ENCODE measurements around the gene RRP15.

RRP15 gene

GRCh38 chr1:218367118-218367517 lies 82.0 kb downstream of the RRP15 start:
- no peaks in the 10 kb centered on the region for H3K36me3 ChIP-seq (ENCODE audit: control insufficient read depth in 2 of 2, insufficient read depth in 2 of 2, low read length in 2 of 2)
- no peaks in the 10 kb centered on the region for H3K9me3 ChIP-seq (ENCODE audit: control insufficient read depth in 2 of 2, low read length in 2 of 2)
- no peak overlapping the region for H3K27ac ChIP-seq (ENCODE audit: low read depth in 2 of 2, low read length in 2 of 2)
- H3K4me1 ChIP-seq (ENCODE audit: control insufficient read depth in 2 of 2, insufficient read depth in 2 of 2, low read length in 2 of 2) = no peaks in the 10 kb centered on the region
- no peak overlapping the region for H3K9ac ChIP-seq (ENCODE audit: low read depth in 1 of 2, low read length in 2 of 2)
- H3K4me3 ChIP-seq (ENCODE audit: low read length in 2 of 2) = no peak overlapping the region
- H3K27me3 ChIP-seq (ENCODE audit: control insufficient read depth in 2 of 2, insufficient read depth in 2 of 2, low read length in 2 of 2) = no peaks in the 10 kb centered on the region

GRCh38 chr1:218368686-218369085 lies 83.6 kb downstream of the RRP15 start:
- no peaks in the 10 kb centered on the region for H3K4me1 ChIP-seq (ENCODE audit: control insufficient read depth in 2 of 2, insufficient read depth in 2 of 2, low read length in 2 of 2)
- no peaks in the 10 kb centered on the region for H3K36me3 ChIP-seq (ENCODE audit: control insufficient read depth in 2 of 2, insufficient read depth in 2 of 2, low read length in 2 of 2)
- H3K4me3 ChIP-seq (ENCODE audit: low read length in 2 of 2) = no peak overlapping the region
- H3K27ac ChIP-seq (ENCODE audit: low read depth in 2 of 2, low read length in 2 of 2) = no peak overlapping the region
- no peaks in the 10 kb centered on the region for H3K27me3 ChIP-seq (ENCODE audit: control insufficient read depth in 2 of 2, insufficient read depth in 2 of 2, low read length in 2 of 2)
- H3K9me3 ChIP-seq (ENCODE audit: control insufficient read depth in 2 of 2, low read length in 2 of 2) = no peaks in the 10 kb centered on the region
- H3K9ac ChIP-seq (ENCODE audit: low read depth in 1 of 2, low read length in 2 of 2) = no peak overlapping the region

- Histone ChIP-seq H3K4me3 (ENCODE audit: low read length in 2 of 2) (no peak overlapping the region), H3K36me3 (ENCODE audit: control insufficient read depth in 2 of 2, insufficient read depth in 2 of 2, low read length in 2 of 2) (no peaks in the 10 kb centered on the region), H3K27me3 (ENCODE audit: control insufficient read depth in 2 of 2, insufficient read depth in 2 of 2, low read length in 2 of 2) (no peaks in the 10 kb centered on the region), H3K27ac (ENCODE audit: low read depth in 2 of 2, low read length in 2 of 2) (no peak overlapping the region), H3K9me3 (ENCODE audit: control insufficient read depth in 2 of 2, low read length in 2 of 2) (no peaks in the 10 kb centered on the region), H3K4me1 (ENCODE audit: control insufficient read depth in 2 of 2, insufficient read depth in 2 of 2, low read length in 2 of 2) (no peaks in the 10 kb centered on the region), H3K9ac (ENCODE audit: low read depth in 1 of 2, low read length in 2 of 2) (no peak overlapping the region)
Observed at GRCh38 chr1:218369688-218370511, 84.8 kb downstream of the RRP15 start.

DNA sequence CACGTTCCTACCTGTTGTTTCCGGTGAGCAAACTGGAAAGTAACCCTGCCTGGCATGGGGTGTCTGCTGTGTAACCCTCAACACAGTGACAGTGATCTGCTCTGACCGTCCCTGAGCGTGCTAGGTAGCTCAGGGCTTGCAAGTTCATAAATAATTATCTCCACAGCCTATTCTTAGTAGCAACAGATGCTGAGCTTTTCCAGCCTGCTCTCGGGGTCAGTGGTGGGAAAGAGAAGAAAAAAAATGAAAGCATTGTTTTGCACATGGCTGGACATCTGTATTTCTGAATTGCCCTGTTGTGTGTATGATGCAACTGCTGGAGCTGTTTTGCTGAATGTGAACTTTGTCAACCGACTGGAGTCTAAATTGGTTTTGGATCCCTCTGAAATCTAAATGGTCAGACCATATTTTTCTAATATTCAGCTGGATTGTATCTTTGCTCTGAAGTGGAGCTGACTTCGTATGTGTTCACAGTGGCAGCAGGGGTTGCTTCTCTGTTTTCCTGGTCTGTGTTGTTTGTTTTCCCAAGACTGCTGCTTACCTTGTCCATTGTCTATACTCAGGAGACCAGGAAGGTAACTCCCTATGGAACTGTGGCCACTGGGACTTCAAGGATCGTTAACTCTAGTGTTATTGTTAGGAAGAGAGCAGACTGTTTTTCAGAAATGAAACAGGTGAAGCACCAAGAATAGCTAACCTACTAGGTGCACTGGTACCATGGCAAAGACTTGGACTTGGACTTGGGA lies 87.0 kb downstream of the RRP15 start:
- Histone ChIP-seq H3K36me3 (ENCODE audit: control insufficient read depth in 2 of 2, insufficient read depth in 2 of 2, low read length in 2 of 2) (no peaks in the 10 kb centered on the region), H3K27me3 (ENCODE audit: control insufficient read depth in 2 of 2, insufficient read depth in 2 of 2, low read length in 2 of 2) (no peaks in the 10 kb centered on the region), H3K27ac (ENCODE audit: low read depth in 2 of 2, low read length in 2 of 2) (no peak overlapping the region), H3K9ac (ENCODE audit: low read depth in 1 of 2, low read length in 2 of 2) (no peak overlapping the region), H3K4me3 (ENCODE audit: low read length in 2 of 2) (no peak overlapping the region), H3K4me1 (ENCODE audit: control insufficient read depth in 2 of 2, insufficient read depth in 2 of 2, low read length in 2 of 2) (no peaks in the 10 kb centered on the region), H3K9me3 (ENCODE audit: control insufficient read depth in 2 of 2, low read length in 2 of 2) (no peaks in the 10 kb centered on the region)

DNA sequence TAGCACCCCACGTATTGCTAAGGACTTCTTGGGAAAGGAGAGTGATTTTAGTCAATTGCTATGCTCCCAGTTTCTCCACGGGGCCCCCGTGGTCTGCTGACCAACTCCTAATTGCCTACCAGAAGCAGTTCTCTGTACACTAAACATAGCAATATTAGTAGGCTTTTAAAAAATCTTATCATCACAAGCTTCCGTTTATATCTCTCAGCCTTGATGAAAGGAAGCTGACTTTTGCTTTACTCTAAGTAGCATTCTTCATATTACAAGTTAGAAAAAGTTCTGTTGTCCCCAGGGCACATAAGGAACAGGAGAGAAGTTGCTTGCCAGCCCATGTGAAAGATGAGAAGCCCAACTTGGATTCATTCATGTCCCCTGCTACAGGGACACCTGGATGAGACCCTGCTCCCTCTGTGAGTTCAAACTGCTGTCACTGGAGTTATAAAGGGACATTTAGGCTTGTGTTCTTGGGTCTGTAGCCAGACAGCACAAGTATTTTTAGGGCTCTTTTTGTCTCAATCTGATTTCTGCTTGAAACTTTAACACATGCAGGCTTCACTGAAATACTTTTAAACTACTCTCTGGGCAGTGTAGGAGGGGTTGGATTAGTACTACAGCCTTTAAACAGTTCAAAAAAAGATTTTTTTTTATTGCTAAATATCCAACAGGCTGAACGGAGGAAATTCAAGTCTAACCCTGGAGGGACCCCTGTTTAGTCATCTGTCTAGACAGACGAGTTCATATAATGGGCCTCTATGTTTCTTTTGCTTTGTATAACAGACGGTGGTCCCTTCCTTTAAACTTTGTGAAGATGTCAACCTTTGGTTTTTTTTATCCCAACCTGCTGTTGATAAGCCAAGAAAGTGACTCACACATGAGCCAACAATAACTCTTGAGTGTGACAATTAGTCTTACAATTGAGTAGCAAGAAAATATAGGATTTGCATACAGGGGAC lies 89.6 kb downstream of the RRP15 start:
- Histone ChIP-seq H3K9ac (ENCODE audit: low read depth in 1 of 2, low read length in 2 of 2) (no peak overlapping the region), H3K36me3 (ENCODE audit: control insufficient read depth in 2 of 2, insufficient read depth in 2 of 2, low read length in 2 of 2) (no peaks in the 10 kb centered on the region), H3K27me3 (ENCODE audit: control insufficient read depth in 2 of 2, insufficient read depth in 2 of 2, low read length in 2 of 2) (no peaks in the 10 kb centered on the region), H3K27ac (ENCODE audit: low read depth in 2 of 2, low read length in 2 of 2) (no peak overlapping the region), H3K4me3 (ENCODE audit: low read length in 2 of 2) (no peak overlapping the region), H3K4me1 (ENCODE audit: control insufficient read depth in 2 of 2, insufficient read depth in 2 of 2, low read length in 2 of 2) (no peaks in the 10 kb centered on the region), H3K9me3 (ENCODE audit: control insufficient read depth in 2 of 2, low read length in 2 of 2) (no peaks in the 10 kb centered on the region)

DNA sequence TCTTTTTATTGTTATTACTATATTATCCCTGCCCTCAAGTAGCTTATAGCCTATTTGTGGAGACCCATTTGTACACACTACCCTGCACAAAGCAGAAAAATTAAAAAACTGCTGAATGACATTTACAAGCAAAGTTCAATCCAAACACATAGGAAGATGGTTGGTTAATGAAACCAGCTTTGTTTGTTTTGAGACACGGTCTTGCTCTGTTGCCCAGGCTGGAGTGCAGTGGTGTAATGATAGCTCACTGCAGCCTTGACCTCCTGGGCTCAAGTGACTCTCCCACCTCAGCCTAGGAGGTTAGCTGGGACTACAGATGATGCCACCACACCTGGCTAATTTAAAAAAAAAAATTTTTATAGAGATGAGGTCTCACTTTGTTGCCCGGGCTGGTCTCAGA lies 91.6 kb downstream of the RRP15 start:
- H3K9me3 ChIP-seq (ENCODE audit: control insufficient read depth in 2 of 2, low read length in 2 of 2) = no peaks in the 10 kb centered on the region
- no peaks in the 10 kb centered on the region for H3K36me3 ChIP-seq (ENCODE audit: control insufficient read depth in 2 of 2, insufficient read depth in 2 of 2, low read length in 2 of 2)
- H3K9ac ChIP-seq (ENCODE audit: low read depth in 1 of 2, low read length in 2 of 2) = no peak overlapping the region
- no peaks in the 10 kb centered on the region for H3K27me3 ChIP-seq (ENCODE audit: control insufficient read depth in 2 of 2, insufficient read depth in 2 of 2, low read length in 2 of 2)
- H3K4me1 ChIP-seq (ENCODE audit: control insufficient read depth in 2 of 2, insufficient read depth in 2 of 2, low read length in 2 of 2) = no peaks in the 10 kb centered on the region
- H3K27ac ChIP-seq (ENCODE audit: low read depth in 2 of 2, low read length in 2 of 2) = no peak overlapping the region
- H3K4me3 ChIP-seq (ENCODE audit: low read length in 2 of 2) = no peak overlapping the region

DNA sequence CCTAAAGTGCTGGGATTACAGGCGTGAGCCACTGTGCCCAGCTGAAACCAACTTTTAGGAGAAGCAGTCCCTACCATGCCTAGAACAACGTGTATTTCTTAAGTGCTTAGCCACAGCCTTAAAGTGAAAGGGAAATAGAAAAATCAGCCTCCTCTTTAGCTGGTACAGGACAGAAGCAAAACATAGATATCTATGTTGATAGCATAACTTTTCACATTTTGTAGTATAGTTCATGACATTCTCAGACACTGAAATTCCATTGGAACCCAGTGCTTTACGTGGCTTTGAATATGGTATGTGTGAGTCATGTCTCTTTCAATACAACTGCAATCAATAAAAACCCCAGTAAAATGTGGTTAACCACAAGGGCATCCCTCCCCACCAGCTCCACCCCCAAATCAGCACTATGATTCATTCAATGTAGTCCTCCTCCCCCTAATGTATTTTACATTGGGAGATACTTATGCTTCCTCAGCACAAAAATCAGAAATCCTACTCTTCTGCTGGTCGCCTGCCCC lies 92.1 kb downstream of the RRP15 start:
- H3K9me3 ChIP-seq (ENCODE audit: control insufficient read depth in 2 of 2, low read length in 2 of 2) = no peaks in the 10 kb centered on the region
- H3K4me1 ChIP-seq (ENCODE audit: control insufficient read depth in 2 of 2, insufficient read depth in 2 of 2, low read length in 2 of 2) = no peaks in the 10 kb centered on the region
- H3K36me3 ChIP-seq (ENCODE audit: control insufficient read depth in 2 of 2, insufficient read depth in 2 of 2, low read length in 2 of 2) = no peaks in the 10 kb centered on the region
- H3K4me3 ChIP-seq (ENCODE audit: low read length in 2 of 2) = no peak overlapping the region
- H3K9ac ChIP-seq (ENCODE audit: low read depth in 1 of 2, low read length in 2 of 2) = no peak overlapping the region
- H3K27me3 ChIP-seq (ENCODE audit: control insufficient read depth in 2 of 2, insufficient read depth in 2 of 2, low read length in 2 of 2) = no peaks in the 10 kb centered on the region
- no peak overlapping the region for H3K27ac ChIP-seq (ENCODE audit: low read depth in 2 of 2, low read length in 2 of 2)

- no peak overlapping the region for H3K9ac ChIP-seq (ENCODE audit: low read depth in 1 of 2, low read length in 2 of 2)
Observed at GRCh38 chr1:218380125-218380977, 95.3 kb downstream of the RRP15 start.

GRCh38 chr1:218382261-218382660 lies 97.2 kb downstream of the RRP15 start:
- no peaks in the 10 kb centered on the region for H3K27me3 ChIP-seq (ENCODE audit: control insufficient read depth in 2 of 2, insufficient read depth in 2 of 2, low read length in 2 of 2)
- H3K36me3 ChIP-seq (ENCODE audit: control insufficient read depth in 2 of 2, insufficient read depth in 2 of 2, low read length in 2 of 2) = no peaks in the 10 kb centered on the region
- H3K4me3 ChIP-seq (ENCODE audit: low read length in 2 of 2) = no peak overlapping the region
- no peaks in the 10 kb centered on the region for H3K9me3 ChIP-seq (ENCODE audit: control insufficient read depth in 2 of 2, low read length in 2 of 2)
- H3K27ac ChIP-seq (ENCODE audit: low read depth in 2 of 2, low read length in 2 of 2) = no peak overlapping the region
- no peak overlapping the region for H3K9ac ChIP-seq (ENCODE audit: low read depth in 1 of 2, low read length in 2 of 2)
- H3K4me1 ChIP-seq (ENCODE audit: control insufficient read depth in 2 of 2, insufficient read depth in 2 of 2, low read length in 2 of 2) = no peaks in the 10 kb centered on the region

More at GRCh38 chr1:218380125-218380977, 95.3 kb downstream of the RRP15 start:
- Histone ChIP-seq H3K36me3 (ENCODE audit: control insufficient read depth in 2 of 2, insufficient read depth in 2 of 2, low read length in 2 of 2) (no peaks in the 10 kb centered on the region), H3K9me3 (ENCODE audit: control insufficient read depth in 2 of 2, low read length in 2 of 2) (no peaks in the 10 kb centered on the region), H3K27ac (ENCODE audit: low read depth in 2 of 2, low read length in 2 of 2) (no peak overlapping the region), H3K27me3 (ENCODE audit: control insufficient read depth in 2 of 2, insufficient read depth in 2 of 2, low read length in 2 of 2) (no peaks in the 10 kb centered on the region), H3K4me3 (ENCODE audit: low read length in 2 of 2) (no peak overlapping the region), H3K4me1 (ENCODE audit: control insufficient read depth in 2 of 2, insufficient read depth in 2 of 2, low read length in 2 of 2) (no peaks in the 10 kb centered on the region)

All from mucosa of rectum (tissue), 2 donors.